Endodermal cell (in vitro differentiated cells): ENCODE results near the gene NDUFS1. TPM values are rescaled to one million over a fixed set of nuclear protein-coding genes. Genes with fewer than 3 reads are reported as not detected.

Experiments used
- DNase-seq: peaks from one replicate; pipeline ENCODE4 v3.0.0-alpha.2; 2017
- H3K27ac ChIP-seq: 2 replicates; pipeline ENCODE4 v1.5.1; 2013; ENCODE audit warnings: mild to moderate bottlenecking, low read depth, low read length, moderate library complexity
- H3K27me3 ChIP-seq: 2 replicates; pipeline ENCODE4 v1.6.1; 2013; ENCODE audit warnings: mild to moderate bottlenecking, low read length, moderate library complexity; ENCODE audit not compliant: insufficient read depth, control insufficient read depth, poor library complexity, severe bottlenecking
- H3K36me3 ChIP-seq: 2 replicates; pipeline ENCODE4 v1.7.0; 2013; ENCODE audit warnings: mild to moderate bottlenecking, low read length, moderate library complexity; ENCODE audit not compliant: control insufficient read depth, insufficient read depth
- H3K4me1 ChIP-seq: one replicate; pipeline ENCODE4 v1.7.0; 2013; ENCODE audit warnings: low read length; ENCODE audit not compliant: control insufficient read depth, insufficient read depth
- H3K4me3 ChIP-seq: 2 replicates; pipeline ENCODE4 v1.5.1; 2013; ENCODE audit warnings: mild to moderate bottlenecking, low read length, moderate library complexity
- H3K9ac ChIP-seq: 2 replicates; pipeline ENCODE4 v1.6.1; 2013; ENCODE audit warnings: mild to moderate bottlenecking, low read length, moderate library complexity; ENCODE audit not compliant: poor library complexity, severe bottlenecking; ENCODE audit errors: extremely low read depth
- H3K9me3 ChIP-seq: 2 replicates; pipeline ENCODE4 v1.6.1; 2013; ENCODE audit warnings: mild to moderate bottlenecking, low read length, moderate library complexity; ENCODE audit not compliant: control insufficient read depth
- H3K27ac Mint-ChIP-seq: 2 replicates; pipeline ENCODE4 v1.8.0; 2020; ENCODE audit warnings: mixed read lengths
- H3K27me3 Mint-ChIP-seq: 2 replicates; pipeline ENCODE4 v1.8.0; 2021; ENCODE audit warnings: mild to moderate bottlenecking, mixed read lengths; ENCODE audit not compliant: insufficient read depth
- H3K36me3 Mint-ChIP-seq: 2 replicates; pipeline ENCODE4 v1.8.0; 2020; ENCODE audit warnings: low read depth, mixed read lengths
- H3K4me1 Mint-ChIP-seq: 2 replicates; pipeline ENCODE4 v1.8.0; 2020; ENCODE audit warnings: mixed read lengths
- H3K4me3 Mint-ChIP-seq: 2 replicates; pipeline ENCODE4 v1.8.0; 2020; ENCODE audit warnings: mild to moderate bottlenecking, moderate library complexity, mixed read lengths
- H3K9me3 Mint-ChIP-seq: 2 replicates; pipeline ENCODE4 v1.8.0; 2020; ENCODE audit warnings: mild to moderate bottlenecking, mixed read lengths
- CTCF ChIP-seq: fragments of 200-600 bp; sonication (generic); conservative IDR thresholded peaks from 2 replicates; pipeline ENCODE4 v1.5.0; 2021; ENCODE audit warnings: antibody characterized with exemption, mild to moderate bottlenecking
- WGBS, 2 experiments: methylation state at CpG; one replicate each; pipeline versions ENCODE4 v1.1.5 to v1.1.7; 2013; ENCODE audit warnings: missing lambda C conversion rate in 2 of 2, mixed read lengths in 1 of 2; ENCODE audit not compliant: insufficient coverage in 1 of 2, insufficient read length in 1 of 2; 5-methylcytosine and 5-hydroxymethylcytosine counted together
- total RNA-seq, 2 donors: library from RNA; stranded (reverse); fragmentation: NEBNext Ultra II Directional in 1 of 2; extraction: Animal tissue kit (Norgen Biotek cat#: 25700) in 1 of 2; gene quantifications; 2 replicates in 1 of 2; 3 replicates in 1 of 2; pipeline ENCODE4 v1.2.1, GENCODE V29; 2021

The NDUFS1 gene
- total RNA-seq, 2 donors from 2014 or later = 88.3 to 91.5 TPM

GRCh38 chr2:206086716-206087350, 72.4 kb downstream of the NDUFS1 start:
- TF ChIP-seq CTCF = no peak
- no peaks in the 10 kb centered on the region for H3K27me3 ChIP-seq
- peak overlapping the region; percentile 97 for H3K9ac ChIP-seq
- Mint-ChIP-seq H3K36me3 (peaks cover 22% of the 10 kb centered on the region), H3K4me3 (peak overlapping the region; percentile 95), H3K27me3 (no peaks in the 10 kb centered on the region), H3K9me3 (peaks cover 9% of the 10 kb centered on the region), H3K27ac (no peak overlapping the region), H3K4me1 (peaks cover 17% of the 10 kb centered on the region)
- 18 to 20% methylated on average over 3 of the region's 4 CpGs for WGBS, 2 experiments
- H3K4me1 ChIP-seq = no peaks in the 10 kb centered on the region
- H3K4me3 ChIP-seq = peak overlapping the region; percentile 96
- peaks cover 19% of the 10 kb centered on the region for H3K36me3 ChIP-seq
- H3K27ac ChIP-seq = peak overlapping the region; percentile 44
- no peak for DNase-seq
- peaks cover 9% of the 10 kb centered on the region for H3K9me3 ChIP-seq

- Mint-ChIP-seq H3K36me3 (peaks cover 26% of the 10 kb centered on the region), H3K27ac (peak within 1 kb of the TSS; percentile 97), H3K4me1 (peaks cover 22% of the 10 kb centered on the region), H3K4me3 (peak within 1 kb of the TSS; percentile 95), H3K27me3 (no peaks in the 10 kb centered on the region), H3K9me3 (peaks cover 9% of the 10 kb centered on the region)
- H3K9ac ChIP-seq = peak within 1 kb of the TSS; percentile 97
- no peaks in the 10 kb centered on the region for H3K27me3 ChIP-seq
- H3K4me3 ChIP-seq = peak within 1 kb of the TSS; percentile 100
- peak within 1 kb of the TSS; percentile 92 for H3K27ac ChIP-seq
- TF ChIP-seq CTCF = peak; percentile 73
- peaks cover 13% of the 10 kb centered on the region for H3K9me3 ChIP-seq
- H3K4me1 ChIP-seq = no peaks in the 10 kb centered on the region
- DNase-seq = peak; percentile 88
- H3K36me3 ChIP-seq = peaks cover 23% of the 10 kb centered on the region
- WGBS, 2 experiments = 0% methylated on average over 8 to 39 of the region's 39 CpGs
Observed at GRCh38 chr2:206085742-206086445, 73.3 kb downstream of the NDUFS1 start, which contains the start of gene INO80D. TSS of gene INO80D (minus strand) at chr2:206086174. CDS start at chr2:206063016, 23,158 bp downstream.

- peaks cover 2% of the 10 kb centered on the region for H3K4me1 ChIP-seq
- H3K9me3 ChIP-seq = peaks cover 13% of the 10 kb centered on the region
- peaks cover 25% of the 10 kb centered on the region for H3K36me3 Mint-ChIP-seq
- H3K4me1 Mint-ChIP-seq = peaks cover 25% of the 10 kb centered on the region
- H3K9ac ChIP-seq = peak overlapping the region; percentile 97
- WGBS, 2 experiments = 0% methylated on average over 4 to 88 of the region's 88 CpGs
- peak overlapping the region; percentile 94 for H3K27ac Mint-ChIP-seq
- H3K27me3 Mint-ChIP-seq = no peaks in the 10 kb centered on the region
- peak overlapping the region; percentile 100 for H3K4me3 ChIP-seq
- H3K9me3 Mint-ChIP-seq = peaks cover 9% of the 10 kb centered on the region
- peak overlapping the region; percentile 95 for H3K4me3 Mint-ChIP-seq
- H3K27me3 ChIP-seq = no peaks in the 10 kb centered on the region
- peak overlapping the region; percentile 92 for H3K27ac ChIP-seq
- no peak for TF ChIP-seq CTCF
- DNase-seq = peak; percentile 74
- peaks cover 20% of the 10 kb centered on the region for H3K36me3 ChIP-seq
Observed at GRCh38 chr2:206084870-206085741, 74.1 kb downstream of the NDUFS1 start.
